Measurements from ENCODE around the gene HDAC1.

The HDAC1 gene

DNA sequence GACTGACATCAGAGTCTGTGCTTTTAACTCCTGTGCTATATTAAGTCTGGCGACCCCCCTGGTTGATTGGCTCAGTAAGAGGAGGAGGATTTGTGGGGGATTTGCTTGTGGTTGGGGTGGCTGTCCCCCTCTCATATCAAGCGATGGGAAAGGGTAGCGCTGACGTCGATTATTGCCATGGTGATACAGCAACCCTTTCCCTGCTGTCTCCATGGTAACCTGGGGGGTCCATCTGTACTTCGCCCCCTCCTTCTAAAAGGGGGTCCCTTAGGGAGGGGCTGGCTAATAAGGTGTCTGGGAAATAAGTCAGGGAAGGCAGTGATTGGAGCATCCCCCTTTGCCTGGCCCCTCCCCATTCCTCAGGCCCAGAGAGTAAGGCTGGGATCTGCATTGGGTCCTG is 65.7 kb downstream of the HDAC1 start:
- Histone ChIP-seq H3K27me3 (ENCODE audit: control insufficient read depth, low read length) (no peaks in the 10 kb centered on the region), H3K4me1 (ENCODE audit: control insufficient read depth, low read length) (peaks cover 34% of the 10 kb centered on the region), H3F3A (ENCODE audit: control insufficient read depth, insufficient read depth) (0 out of 2 replicates have a peak, but pooled peaks cover 5% of the 10 kb centered on the region), H3K27ac (ENCODE audit: low read depth, low read length) (no peak overlapping the region), H3K4me2 (ENCODE audit: low read length) (no peak overlapping the region), H3K79me2 (ENCODE audit: control insufficient read depth, low read length) (no peaks in the 10 kb centered on the region), H3K9me2 (replicated peaks; ENCODE audit: control insufficient read depth, low read length) (no peaks in the 10 kb centered on the region), H3K36me3 (ENCODE audit: control insufficient read depth, low read length) (no peaks in the 10 kb centered on the region), H3K9me3 (ENCODE audit: control insufficient read depth, insufficient read depth, low read length) (no peaks in the 10 kb centered on the region), H4K20me1 (ENCODE audit: control insufficient read depth, insufficient read depth, low read depth, low read length) (no peaks in the 10 kb centered on the region), H3K4me3 (ENCODE audit: low read length) (no peak overlapping the region)
- TF ChIP-seq EZH2phosphoT487 (IDR thresholded peaks at IDR 0.05; ENCODE audit: borderline replicate concordance, low read length), result no peak
- TF ChIP-seq, protein P1, sequence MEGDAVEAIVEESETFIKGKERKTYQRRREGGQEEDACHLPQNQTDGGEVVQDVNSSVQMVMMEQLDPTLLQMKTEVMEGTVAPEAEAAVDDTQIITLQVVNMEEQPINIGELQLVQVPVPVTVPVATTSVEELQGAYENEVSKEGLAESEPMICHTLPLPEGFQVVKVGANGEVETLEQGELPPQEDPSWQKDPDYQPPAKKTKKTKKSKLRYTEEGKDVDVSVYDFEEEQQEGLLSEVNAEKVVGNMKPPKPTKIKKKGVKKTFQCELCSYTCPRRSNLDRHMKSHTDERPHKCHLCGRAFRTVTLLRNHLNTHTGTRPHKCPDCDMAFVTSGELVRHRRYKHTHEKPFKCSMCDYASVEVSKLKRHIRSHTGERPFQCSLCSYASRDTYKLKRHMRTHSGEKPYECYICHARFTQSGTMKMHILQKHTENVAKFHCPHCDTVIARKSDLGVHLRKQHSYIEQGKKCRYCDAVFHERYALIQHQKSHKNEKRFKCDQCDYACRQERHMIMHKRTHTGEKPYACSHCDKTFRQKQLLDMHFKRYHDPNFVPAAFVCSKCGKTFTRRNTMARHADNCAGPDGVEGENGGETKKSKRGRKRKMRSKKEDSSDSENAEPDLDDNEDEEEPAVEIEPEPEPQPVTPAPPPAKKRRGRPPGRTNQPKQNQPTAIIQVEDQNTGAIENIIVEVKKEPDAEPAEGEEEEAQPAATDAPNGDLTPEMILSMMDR (IDR thresholded peaks at IDR 0.05; ENCODE audit: low read depth, low read length, poor library complexity, severe bottlenecking), result no peak

DNA sequence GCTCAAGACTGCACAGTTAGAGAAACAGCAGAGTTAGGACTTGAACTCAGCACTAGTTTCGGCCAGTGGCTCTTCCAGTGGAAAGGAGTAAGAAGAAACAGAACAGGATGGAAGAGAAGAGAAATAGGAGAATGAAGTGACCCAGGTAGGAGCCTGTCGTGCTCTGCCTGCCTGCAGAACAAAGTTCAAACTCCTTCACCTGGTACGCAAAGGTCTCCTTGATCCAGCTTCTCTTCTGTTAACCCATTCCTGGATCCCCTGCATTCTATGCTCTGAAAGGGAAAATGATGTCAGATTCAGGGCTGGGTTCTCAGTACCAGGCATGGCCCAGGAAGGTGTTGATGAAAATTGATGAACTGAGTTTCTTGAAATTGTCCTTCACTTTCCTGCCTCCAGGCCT is 66.6 kb downstream of the HDAC1 start:
- Histone ChIP-seq H3F3A (ENCODE audit: control insufficient read depth, insufficient read depth) (peaks cover 10% of the 10 kb centered on the region), H3K27ac (ENCODE audit: low read depth, low read length) (no peak overlapping the region), H4K20me1 (ENCODE audit: control insufficient read depth, insufficient read depth, low read depth, low read length) (no peaks in the 10 kb centered on the region), H3K4me3 (ENCODE audit: low read length) (no peak overlapping the region), H3K27me3 (ENCODE audit: control insufficient read depth, low read length) (no peaks in the 10 kb centered on the region), H3K4me2 (ENCODE audit: low read length) (no peak overlapping the region), H3K79me2 (ENCODE audit: control insufficient read depth, low read length) (no peaks in the 10 kb centered on the region), H3K36me3 (ENCODE audit: control insufficient read depth, low read length) (0 out of 2 replicates have a peak, but pooled peaks cover 2% of the 10 kb centered on the region), H3K9me3 (ENCODE audit: control insufficient read depth, insufficient read depth, low read length) (no peaks in the 10 kb centered on the region), H3K4me1 (ENCODE audit: control insufficient read depth, low read length) (peaks cover 29% of the 10 kb centered on the region), H3K9me2 (replicated peaks; ENCODE audit: control insufficient read depth, low read length) (no peaks in the 10 kb centered on the region)
- no peak for TF ChIP-seq EZH2phosphoT487 (IDR thresholded peaks at IDR 0.05; ENCODE audit: borderline replicate concordance, low read length)
- TF ChIP-seq, protein P1 (IDR thresholded peaks at IDR 0.05; ENCODE audit: low read depth, low read length, poor library complexity, severe bottlenecking), result no peak

DNA sequence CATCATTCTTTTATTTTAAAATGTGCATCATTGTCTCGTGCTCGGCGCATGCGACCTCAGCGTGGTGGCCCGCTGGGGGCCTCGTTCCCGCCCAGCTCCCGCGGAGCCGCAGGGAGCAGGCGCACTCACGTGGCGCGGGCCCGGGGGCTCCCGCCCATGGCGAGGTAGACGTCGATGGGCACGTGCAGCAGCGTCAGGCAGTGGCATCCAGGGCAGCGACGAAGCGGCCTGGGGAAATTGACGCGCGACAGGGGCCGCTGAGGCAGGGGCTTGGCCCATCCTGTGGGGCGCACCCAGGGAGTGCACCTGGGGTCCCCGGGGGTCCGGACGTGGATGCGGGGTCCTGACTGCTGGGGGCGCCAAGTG is 69.4 kb downstream of the HDAC1 start:
- H3K9me3 ChIP-seq (ENCODE audit: control insufficient read depth, insufficient read depth, low read length), result no peaks in the 10 kb centered on the region
- no peaks in the 10 kb centered on the region for H3K79me2 ChIP-seq (ENCODE audit: control insufficient read depth, low read length)
- H3K9me2 ChIP-seq (replicated peaks; ENCODE audit: control insufficient read depth, low read length), result no peaks in the 10 kb centered on the region
- peaks cover 9% of the 10 kb centered on the region; the same call in 1 of the 2 replicates for H3K36me3 ChIP-seq (ENCODE audit: control insufficient read depth, low read length)
- peaks cover 27% of the 10 kb centered on the region for H3K4me1 ChIP-seq (ENCODE audit: control insufficient read depth, low read length)
- TF ChIP-seq, protein P1 (IDR thresholded peaks at IDR 0.05; ENCODE audit: low read depth, low read length, poor library complexity, severe bottlenecking), result no peak
- TF ChIP-seq EZH2phosphoT487 (IDR thresholded peaks at IDR 0.05; ENCODE audit: borderline replicate concordance, low read length), result no peak
- H3F3A ChIP-seq (ENCODE audit: control insufficient read depth, insufficient read depth), result peaks cover 15% of the 10 kb centered on the region
- no peaks in the 10 kb centered on the region for H3K27me3 ChIP-seq (ENCODE audit: control insufficient read depth, low read length)
- H3K4me3 ChIP-seq (ENCODE audit: low read length), result peak overlapping the region; percentile 37
- peak overlapping the region; percentile 53 for H3K4me2 ChIP-seq (ENCODE audit: low read length)
- H4K20me1 ChIP-seq (ENCODE audit: control insufficient read depth, insufficient read depth, low read depth, low read length), result no peaks in the 10 kb centered on the region
- H3K27ac ChIP-seq (ENCODE audit: low read depth, low read length), result no peak overlapping the region
